NCI-H1048 (cell line): ENCODE results near the gene TMEM213.

Source experiments
- DNase-seq: peaks from one replicate; lab custom pipeline; 2025; lab: John Stamatoyannopoulos, UW

The TMEM213 gene, protein sequence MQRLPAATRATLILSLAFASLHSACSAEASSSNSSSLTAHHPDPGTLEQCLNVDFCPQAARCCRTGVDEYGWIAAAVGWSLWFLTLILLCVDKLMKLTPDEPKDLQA

DNA sequence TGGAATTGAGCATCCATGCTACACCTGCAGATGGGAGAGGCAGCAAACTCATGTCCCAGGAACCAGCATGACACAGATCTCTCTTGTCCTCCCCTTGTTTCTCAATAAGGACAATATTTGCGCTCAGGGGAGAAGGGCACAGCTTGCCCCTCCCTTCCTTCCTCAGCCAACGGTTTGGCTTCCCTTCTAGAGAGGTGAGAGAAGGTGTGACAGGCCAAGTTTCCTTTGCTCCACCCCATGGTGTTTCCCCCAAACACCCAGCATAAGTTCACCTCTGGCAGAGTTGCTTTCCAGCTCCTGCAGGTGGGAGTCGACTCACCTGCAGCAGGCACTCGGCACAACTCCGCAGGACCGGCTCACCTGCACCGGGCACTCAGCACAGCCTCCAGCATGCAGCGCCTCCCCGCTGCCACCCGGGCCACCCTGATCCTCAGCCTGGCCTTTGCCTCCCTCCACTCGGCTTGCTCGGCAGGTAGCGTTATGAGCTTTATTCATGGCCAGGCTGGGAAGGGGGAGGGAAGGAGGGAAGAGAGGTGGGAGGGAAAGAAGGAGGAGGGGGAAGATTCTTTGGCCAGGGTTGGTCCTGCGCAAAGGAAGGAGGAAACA, at the start of gene TMEM213, which contains the start of gene ATP6V0A4:
Gene TMEM213, plus strand, starts transcription at position 280 of the 606 bp plus-strand sequence. Its CDS starts 111 bp downstream, at position 391.
Gene ATP6V0A4, minus strand, starts transcription at position 482 of the 606 bp plus-strand sequence. CDS start 26,949 bp downstream, outside the sequence.
- DNase-seq = no peak

DNA sequence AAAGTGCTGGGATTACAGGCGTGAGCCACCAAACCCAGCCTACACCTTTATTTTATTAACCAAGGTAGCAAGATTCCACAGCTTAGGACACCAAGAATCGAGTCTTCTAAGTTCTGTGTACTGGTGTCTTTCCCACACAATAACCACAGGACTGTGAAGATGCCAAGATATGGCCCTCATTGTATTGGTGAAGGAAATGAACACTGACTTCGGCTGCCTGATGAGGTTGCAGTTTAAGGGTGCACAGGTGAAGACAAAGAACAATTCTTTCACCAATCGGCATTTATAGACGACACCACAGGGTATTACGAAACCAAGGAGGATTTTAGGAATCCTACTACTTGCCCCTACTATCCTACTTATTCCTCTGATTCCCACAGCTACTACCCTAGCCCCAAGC, 49.1 kb upstream of the TMEM213 start:
- no peak for DNase-seq

DNA sequence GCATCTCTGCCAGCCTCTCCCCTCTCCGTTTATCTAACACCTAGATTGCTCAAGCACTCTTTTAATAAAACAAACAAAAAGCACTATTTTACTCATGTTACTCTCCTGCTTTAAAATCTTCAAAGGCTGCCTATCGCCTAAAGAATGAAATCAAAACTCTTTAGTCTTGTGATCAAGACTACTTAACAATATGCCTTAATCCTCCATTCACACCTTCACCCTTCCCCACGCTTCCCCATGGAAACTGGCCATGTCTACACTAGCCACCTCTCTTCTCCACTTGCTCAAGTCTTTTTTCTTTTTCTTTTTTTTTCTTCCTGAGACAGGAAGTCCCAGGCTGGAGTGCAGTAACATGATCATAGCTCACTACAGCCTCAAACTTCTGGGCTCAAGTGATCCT, 47.8 kb upstream of the TMEM213 start:
- no peak for DNase-seq

DNA sequence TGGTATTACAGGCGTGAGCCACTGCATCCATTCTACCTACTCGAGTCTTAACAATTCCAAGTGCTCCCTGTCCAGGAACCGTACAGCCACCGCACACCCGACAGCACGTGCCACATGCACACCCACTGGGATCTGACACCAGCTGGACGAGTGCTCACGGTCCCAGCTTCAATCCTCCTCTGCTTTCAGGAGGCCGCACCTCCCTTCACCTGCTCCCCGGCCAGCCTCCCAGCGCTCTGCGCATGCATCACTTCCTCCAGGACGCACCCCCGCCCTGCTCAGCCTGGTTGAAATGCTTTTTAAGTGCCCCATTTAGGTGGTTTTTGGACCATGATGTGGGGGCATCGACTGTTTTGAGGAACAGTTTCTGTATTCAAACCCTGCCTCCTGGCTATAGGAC, 47.3 kb upstream of the TMEM213 start:
- no peak for DNase-seq

DNA sequence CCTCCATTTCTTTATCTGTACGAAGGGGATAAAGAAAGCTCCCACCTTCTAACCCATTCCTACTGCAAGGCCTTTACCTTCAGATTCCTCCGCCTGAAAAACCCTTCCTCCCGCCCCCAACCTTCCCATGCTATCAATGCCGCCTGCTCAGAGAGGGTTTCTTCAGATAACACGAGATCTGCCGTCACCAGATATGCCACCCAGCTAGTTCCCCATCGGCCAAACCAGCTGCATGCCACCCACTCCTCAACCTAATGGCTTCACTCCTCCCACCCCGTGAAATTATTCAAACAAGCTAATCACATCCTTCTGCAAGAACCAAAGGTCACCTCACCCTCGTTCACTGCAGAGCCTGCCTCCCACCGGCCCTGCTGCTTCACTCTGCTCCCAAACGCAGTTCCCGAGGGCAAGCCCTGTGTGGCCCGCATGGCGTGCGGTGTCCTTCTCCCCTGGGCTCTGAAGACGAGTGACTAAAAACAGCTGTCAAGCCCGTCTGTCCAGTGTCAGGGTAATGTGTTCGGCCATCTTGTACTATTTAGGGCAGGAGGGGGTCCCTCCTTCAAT, 46.8 kb upstream of the TMEM213 start:
- DNase-seq = no peak

DNA sequence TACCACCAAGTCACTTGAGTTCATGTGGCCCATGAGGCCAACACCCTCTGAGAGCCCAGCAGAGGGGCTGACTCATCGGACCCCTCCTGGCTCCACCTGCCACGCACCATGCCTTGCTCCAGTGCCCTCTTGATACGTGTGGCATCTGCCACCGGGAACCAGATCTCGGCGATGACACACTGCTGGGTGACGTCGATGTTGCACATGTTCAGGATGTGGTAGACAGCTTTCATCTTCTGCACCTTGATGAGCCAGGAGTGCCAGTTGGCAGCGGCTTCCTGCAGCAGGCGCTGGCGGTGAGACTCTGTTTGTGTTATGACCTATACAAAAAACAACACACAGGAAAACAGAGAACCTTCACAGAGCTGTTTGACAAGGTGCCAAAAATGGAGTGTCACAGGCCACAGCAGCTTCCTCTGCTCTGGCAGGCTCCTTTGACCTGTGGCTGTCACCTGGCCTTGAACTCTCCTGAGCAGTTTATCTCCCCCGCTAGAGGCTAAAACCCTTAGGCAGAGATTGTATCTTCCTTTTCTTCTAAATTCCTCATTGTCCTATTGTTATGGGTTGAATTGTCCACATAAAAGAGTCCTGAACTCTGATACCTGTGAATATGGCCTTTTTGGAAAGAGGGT, 45.2 kb upstream of the TMEM213 start:
- DNase-seq = no peak

DNA sequence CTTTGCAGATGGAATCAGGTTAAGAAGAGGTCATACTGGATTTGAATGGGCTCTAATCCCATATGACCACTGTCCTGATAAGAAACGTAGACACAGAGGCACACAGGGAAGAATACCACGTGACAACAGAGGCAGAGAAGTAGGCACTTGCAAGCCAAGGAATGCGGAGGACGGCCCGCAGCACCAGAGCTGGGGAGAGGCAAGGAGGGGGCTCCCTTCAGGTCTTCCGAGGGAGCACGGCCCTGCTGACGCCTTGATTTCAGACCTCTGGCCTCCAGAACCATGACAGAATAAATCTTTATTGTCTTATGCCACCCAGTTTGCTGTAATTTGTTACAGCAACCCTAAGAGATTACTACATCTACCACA, 44.7 kb upstream of the TMEM213 start:
- DNase-seq = no peak

DNA sequence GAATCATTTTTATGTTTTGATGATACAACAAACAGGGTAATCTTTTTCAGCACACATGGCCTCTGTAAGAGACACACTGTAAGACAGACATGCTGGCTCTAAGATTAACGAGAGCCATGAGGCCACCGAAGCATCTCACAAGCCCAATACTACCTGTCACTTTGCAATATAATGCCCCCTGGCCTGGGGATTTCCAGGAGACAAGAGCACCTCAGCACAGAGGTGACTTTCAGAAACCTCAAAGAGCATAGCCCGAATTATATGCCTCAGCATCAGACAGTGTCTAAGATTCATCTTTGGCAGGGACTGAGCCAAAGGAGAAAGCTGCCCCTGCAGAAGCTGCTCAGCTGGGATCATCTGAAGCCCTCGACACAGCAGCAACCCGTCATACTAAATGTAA, 44.2 kb upstream of the TMEM213 start:
- DNase-seq = no peak

DNA sequence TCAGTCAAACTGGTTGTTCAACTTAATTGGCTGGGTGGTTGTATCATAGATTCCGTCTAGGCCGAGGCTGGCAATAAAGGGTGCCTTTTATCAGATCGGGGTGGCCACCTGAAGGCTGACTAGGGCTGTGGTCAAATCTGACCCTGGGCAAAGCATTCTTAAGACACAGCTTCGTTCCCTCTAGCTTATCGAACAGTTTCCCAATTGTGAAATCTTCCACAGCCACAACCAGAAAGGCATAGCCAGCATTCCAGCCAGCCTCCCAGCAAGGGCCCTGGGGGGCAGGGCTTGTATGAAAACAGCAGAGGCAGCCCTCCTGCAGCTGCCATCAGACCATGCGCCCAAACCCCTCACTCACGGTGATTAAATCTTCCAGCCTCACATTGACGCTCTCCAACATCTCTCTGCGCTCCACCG, 42.5 kb upstream of the TMEM213 start:
- no peak for DNase-seq

DNA sequence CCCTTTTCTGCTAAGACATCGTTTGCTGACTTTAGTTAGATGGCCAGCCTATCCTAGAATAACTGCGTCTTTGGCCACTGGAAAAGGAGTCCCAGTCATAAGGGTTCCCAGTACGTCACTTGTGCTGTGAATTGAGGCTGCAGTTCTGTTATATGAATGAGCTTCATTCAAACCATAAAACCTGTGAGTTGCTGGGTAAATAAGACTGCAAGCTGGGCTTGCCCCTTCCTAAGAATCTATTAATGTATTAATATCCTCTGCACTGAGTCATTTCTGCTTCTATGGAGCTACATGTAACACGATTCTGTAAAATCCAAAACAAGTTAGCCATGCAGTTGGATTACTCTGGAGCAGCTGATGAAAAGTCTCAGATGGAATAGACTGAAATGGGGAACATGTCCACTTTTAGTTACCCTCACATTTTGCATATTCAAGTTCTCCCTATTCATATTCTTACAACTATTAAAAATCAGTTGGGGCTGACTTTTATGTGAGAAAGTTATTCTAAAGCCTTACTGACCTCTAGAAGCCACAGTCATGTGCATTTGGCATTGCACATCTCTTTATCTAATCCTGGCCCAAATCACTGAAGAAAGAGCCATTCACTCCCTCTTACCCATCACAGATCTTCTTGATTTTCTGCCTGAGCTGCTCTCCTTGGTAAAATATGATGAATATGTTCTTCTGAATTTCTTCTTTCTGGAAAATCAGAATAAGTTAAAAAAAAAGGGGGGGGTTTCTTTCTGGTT, 41.8 kb upstream of the TMEM213 start:
- DNase-seq = no peak

DNA sequence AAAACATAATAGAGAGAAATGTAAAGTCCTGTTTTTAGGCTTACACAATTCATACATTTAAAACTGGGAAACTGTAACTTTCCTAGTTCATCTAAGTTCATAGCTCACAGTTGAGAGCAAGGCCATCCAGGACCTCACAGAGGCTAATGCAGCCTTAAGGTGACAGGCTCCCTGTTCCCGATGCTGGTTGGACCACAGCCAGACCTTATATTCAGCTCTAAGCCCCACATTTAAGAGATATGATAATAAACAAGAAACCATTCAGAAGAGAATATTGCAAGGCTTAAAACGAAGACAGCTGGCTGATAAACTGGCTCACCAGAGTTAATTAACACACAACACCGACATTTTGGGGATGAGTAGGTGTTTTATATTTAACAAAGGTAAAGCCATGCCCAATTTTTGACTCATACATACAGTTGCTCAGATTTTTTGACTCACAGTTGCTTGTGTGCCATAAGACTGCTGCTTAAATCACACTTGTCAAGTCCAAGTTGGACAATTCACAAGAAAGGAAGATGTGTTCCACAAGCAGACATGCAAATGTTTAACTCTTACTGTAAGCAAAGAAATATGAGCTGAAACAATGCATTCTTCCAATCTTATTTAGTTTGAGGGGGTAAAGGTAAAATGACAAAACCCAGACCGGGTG, 41.1 kb upstream of the TMEM213 start:
- no peak for DNase-seq

DNA sequence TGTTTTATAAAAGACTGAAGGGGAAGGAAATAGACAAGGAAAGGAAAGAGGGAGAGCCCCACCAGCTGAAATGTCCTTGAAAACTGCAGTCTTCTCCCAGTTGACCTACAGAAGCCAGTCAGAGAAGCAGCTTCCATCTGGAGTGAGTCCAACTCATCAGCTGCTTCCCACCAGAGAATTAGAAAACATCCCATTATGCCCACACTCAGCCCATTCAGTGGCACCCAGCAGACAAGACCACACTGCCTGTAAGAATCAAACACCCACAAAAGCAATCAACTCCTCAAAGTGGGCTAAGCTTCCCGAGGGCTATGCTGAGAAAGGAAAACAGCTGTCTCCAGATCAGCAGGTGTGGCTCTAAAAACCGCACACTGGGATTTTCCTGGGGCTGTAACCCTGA, 29.6 kb upstream of the TMEM213 start:
- DNase-seq = no peak

DNA sequence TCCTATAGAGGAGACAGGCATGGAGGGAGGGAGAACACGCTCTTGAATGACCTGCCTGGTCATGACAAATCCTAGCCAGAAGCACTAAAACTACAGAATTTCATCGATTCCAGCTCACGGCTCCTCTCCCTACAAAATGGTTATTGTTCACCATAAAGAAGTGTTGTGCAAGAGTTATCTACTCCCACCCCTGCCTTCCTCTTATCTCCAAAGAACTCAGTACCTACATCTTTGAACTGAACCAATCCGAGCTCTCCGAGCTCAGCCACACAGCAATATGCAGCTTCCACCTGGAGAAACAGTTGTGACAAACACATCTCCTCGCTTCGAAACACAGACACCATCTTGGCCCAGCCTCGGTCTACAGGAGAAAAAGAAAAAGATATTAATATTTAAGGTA, 26.9 kb upstream of the TMEM213 start:
- no peak for DNase-seq

DNA sequence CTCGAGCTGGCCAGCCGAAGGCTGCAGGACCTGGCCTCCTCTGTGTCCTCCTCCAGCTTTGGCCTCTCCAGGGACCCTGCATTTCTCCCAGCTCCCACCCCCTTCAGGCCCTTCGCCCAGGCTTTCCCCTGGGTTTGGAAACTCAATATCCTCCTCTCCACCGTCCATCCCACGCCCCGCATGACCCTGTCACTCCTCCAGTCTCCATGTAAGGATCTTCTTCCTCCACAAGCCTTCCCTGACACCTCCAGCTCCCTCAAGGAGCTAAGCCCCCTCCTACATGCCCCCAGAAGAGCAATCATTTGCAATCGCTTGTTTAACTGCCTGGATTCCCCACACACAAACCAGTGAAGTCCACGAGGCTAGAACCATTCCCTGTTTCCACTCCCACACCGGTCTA, 24.6 kb upstream of the TMEM213 start:
- no peak for DNase-seq

DNA sequence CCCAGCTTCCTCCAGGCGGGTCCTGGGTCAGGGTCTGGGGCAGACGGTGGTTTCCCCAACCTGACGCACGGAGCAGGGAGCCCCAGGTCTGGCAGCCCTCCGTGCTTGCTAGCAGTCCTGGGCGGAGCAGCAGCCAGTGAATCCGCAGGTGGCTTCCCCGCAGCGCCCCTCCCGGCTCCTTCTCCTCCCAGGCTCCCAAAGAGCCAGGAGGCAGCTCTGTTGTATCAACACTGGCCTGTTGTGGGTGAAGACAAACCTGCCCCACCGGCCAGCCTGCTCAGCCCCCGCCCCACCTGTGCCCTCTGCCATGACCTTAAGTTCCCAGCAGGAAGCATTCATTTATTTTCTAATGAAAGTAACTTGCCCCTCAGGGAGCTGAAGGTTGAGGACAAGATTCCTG, 24.0 kb upstream of the TMEM213 start:
- no peak for DNase-seq

DNA sequence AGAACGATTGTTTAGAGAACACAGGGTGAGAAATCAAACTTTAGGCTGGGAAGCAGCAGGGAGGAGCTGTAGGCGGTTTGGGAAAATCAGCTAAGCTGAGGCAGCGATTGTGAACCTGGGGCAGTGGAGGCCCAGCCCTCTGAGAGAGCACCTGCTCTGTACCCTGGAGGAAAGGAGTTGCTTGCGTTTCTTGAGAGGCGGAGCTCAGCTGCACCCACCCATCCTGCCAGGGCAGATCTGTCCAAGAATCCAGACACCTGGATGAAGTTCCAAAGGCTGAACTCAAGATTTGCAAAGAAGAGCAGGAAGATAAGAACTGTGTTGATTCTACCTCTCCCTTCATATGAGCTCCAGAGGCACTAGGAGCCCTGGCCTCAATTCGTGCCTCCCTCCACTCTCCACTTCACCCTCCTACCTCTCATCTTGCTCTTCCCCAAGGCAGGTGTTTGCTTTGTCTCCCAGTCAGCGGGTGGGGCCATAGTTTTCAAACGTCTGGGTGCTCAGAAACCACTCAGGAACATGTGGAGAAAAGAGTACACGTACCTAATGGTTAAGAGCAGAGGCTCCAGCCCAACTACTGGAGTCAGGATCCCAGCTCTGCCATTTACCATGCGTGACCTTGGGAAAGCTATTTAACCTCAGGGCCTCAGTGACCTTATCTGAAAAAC, 21.5 kb upstream of the TMEM213 start:
- DNase-seq = no peak

DNA sequence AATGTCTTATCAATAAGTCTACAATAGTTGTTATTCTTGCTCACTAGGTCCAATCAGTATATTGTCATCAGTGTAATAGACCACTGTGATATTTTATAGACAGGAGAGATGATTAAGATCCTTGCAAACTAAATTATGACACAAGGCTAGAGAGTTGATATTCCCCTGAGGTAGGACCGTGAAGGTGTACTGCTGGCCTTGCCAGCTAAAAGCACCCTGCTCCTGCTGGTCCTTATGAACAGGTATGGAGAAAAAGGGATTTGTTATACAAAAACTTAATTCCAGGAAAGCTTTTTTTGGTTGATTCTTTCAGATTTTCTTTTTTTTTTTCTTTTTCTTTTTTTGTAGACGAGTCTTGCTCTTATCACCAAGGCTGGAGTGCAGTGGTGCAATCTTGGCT, 16.8 kb upstream of the TMEM213 start:
- DNase-seq = no peak

DNA sequence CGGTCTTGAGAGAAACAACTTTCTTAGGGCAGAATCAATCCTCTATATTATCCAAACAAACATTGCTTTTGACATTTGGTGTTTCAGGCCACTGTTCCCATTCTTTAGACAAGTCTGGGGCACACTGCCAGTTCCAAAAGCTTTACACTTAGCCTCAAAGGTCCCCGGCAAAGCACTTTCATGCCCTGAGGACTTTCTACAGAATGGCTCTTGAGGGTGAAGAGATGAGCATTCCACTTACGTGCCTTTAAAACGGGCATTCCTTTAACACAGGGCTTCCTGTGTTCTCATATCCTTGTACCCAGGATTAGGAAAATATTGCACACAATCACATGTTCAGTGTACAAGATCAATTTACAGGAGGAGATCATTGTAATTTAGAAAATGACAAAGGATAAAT, 13.1 kb upstream of the TMEM213 start:
- no peak for DNase-seq

DNA sequence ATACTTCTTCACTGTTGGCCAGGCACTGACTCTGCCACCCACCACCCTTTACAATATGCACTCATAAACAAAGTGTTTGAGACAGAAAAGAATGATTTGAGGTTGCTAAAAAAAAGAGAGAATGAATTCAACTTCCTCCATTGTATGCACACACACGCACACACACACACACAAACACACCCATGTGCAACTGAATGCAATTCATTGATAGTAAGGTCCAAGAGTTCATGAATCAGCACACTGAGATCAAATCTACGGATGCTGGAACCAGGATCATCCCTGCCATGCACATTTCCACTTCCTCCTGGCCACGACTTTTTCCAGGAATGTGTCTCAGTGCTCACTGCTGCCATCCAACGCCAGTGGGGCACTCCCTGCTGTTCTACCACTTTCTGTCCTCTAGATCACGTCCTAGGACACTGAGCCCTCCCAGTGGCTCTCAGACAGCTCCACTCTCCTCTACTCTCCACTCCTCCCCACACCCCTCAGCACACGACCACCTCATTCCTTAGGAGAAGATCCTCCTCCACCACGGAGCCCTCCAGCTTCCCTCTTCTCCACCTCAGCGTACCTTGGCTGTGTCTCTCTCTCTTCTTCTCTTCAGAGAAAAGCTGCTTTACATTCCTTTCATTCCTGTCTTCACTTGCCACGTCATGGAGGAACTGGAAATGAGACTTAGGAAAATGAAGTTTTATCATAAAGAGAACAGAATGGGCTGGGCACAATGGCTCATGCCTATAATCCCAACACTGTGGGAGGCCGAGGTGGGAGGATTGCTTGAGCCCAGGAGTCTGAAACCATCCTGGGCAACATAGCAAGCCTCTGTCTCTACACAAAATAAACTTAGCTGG, 12.0 kb upstream of the TMEM213 start:
- DNase-seq = no peak

DNA sequence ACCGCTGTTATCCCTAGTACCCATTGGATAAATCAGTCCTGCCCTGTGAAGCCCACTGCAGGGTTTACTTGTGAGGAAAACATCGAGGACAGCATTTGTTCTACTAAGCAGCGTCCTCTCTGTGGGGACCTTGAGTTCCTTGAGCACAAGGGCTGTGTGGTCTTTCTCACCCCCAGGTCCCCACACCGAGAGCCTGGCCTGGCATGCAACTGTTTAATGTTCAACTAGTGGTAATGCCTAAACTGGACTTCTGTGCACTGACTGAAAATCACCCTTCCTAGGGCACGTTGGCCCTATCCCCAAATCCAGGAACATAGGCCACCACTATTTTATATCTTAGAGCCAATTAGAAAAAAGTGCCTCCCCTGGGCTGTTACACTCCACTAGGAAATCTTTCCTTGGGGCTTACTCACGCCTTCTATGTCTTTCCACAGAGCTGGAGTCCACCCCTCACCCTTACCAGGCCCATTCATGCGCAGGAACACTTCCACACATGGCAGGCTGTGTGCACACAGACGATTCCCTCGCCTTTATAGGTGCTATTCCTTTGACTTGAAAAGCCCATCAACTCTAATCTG, 1.7 kb upstream of the TMEM213 start:
- no peak for DNase-seq
